Hematopoietic multipotent progenitor cell treated with erythropoietin and hydrocortisone succinate and interleukin-3 and kit ligand, for 4 days (in vitro differentiated cells): Measurements from ENCODE around the gene ZC2HC1B.
A peak's percentile ranks its signal among the peaks of the same experiment; 100 is the strongest.

Source experiments
- DNase-seq: peaks from one replicate; pipeline ENCODE4 v3.0.0-alpha.2; 2015

The ZC2HC1B gene

GRCh38 chr6:143936347-143936746, 72.1 kb downstream of the ZC2HC1B start:
- DNase-seq, result no peak

- peak; percentile 15 for DNase-seq
These were observed 72.7 kb downstream of the ZC2HC1B start for GRCh38 chr6:143936778-143937667.

- no peak for DNase-seq
These were observed 73.3 kb downstream of the ZC2HC1B start for GRCh38 chr6:143937668-143937970.

- peak; percentile 18 for DNase-seq
These were observed 75.1 kb downstream of the ZC2HC1B start for GRCh38 chr6:143939364-143939763.

- peak; percentile 89 for DNase-seq
These were observed 75.8 kb downstream of the ZC2HC1B start for GRCh38 chr6:143940011-143940597.

- peak; percentile 88 for DNase-seq
These were observed 77.8 kb downstream of the ZC2HC1B start for GRCh38 chr6:143941852-143942627.

GRCh38 chr6:143948208-143948607, 83.9 kb downstream of the ZC2HC1B start:
- no peak for DNase-seq

- DNase-seq, result no peak
These were observed 85.3 kb downstream of the ZC2HC1B start for GRCh38 chr6:143949535-143949934.

- DNase-seq, result no peak
These were observed 85.7 kb downstream of the ZC2HC1B start for GRCh38 chr6:143949962-143950361.

- no peak for DNase-seq
These were observed 86.6 kb downstream of the ZC2HC1B start for GRCh38 chr6:143950875-143951274.

- no peak for DNase-seq
These were observed 87.9 kb downstream of the ZC2HC1B start for GRCh38 chr6:143952060-143952778.

GRCh38 chr6:143952947-143953701, 88.8 kb downstream of the ZC2HC1B start:
- no peak for DNase-seq

GRCh38 chr6:143953922-143954321, 89.6 kb downstream of the ZC2HC1B start:
- peak; percentile 19 for DNase-seq

- no peak for DNase-seq
These were observed 91.7 kb downstream of the ZC2HC1B start for GRCh38 chr6:143955971-143956370.

GRCh38 chr6:143957679-143958274, 93.5 kb downstream of the ZC2HC1B start:
- DNase-seq, result no peak

GRCh38 chr6:143958839-143959399, 94.6 kb downstream of the ZC2HC1B start:
- DNase-seq, result no peak

GRCh38 chr6:143959927-143960326, 95.7 kb downstream of the ZC2HC1B start:
- no peak for DNase-seq

GRCh38 chr6:143961066-143961465, 96.8 kb downstream of the ZC2HC1B start:
- no peak for DNase-seq

- no peak for DNase-seq
These were observed 97.9 kb downstream of the ZC2HC1B start for GRCh38 chr6:143961886-143962878.
